OCI-LY7 (cell line): Measurements from ENCODE around the gene EP400. TPM values are rescaled to one million over a fixed set of nuclear protein-coding genes. Genes with fewer than 3 reads are reported as not detected.

Source experiments
- BruUV-seq: library from RNA; stranded (reverse); fragments of 400-500 nt; replicated peaks from 2 replicates; lab custom pipeline; 2021; lab: Mats Ljungman, UMichigan
- CTCF ChIA-PET: fragments of 300-600 bp; sonication (Branson Sonifier 250); formaldehyde crosslinking; loops from one replicate; lab custom pipeline; 2022; ENCODE audit warnings: antibody characterized with exemption; ENCODE audit not compliant: unreplicated experiment; lab: Charles Lee
- POLR2A ChIA-PET: fragments of 300-600 bp; sonication (Branson Sonifier 250); formaldehyde crosslinking; loops from one replicate; lab custom pipeline; 2022; ENCODE audit warnings: antibody characterized with exemption; lab: Charles Lee
- DNase-seq: peaks from one replicate; pipeline ENCODE4 v3.0.0-alpha.2; 2015; ENCODE audit warnings: low spot score
- H2AFZ ChIP-seq: fragments of 200-600 bp; sonication (generic), shearing (Covaris generic); 2 replicates; pipeline ENCODE4 v1.6.1; 2014; ENCODE audit warnings: mild to moderate bottlenecking, antibody characterized with exemption, low read length, moderate library complexity
- H3K27ac ChIP-seq: fragments of 200-600 bp; sonication (generic); 2 replicates; pipeline ENCODE4 v1.5.1; 2014; ENCODE audit warnings: mixed run types, low read depth, mild to moderate bottlenecking, moderate library complexity, low read length, inconsistent platforms; ENCODE audit not compliant: poor library complexity, severe bottlenecking
- H3K36me3 ChIP-seq: fragments of 200-600 bp; sonication (generic); 2 replicates; pipeline ENCODE4 v1.6.1; 2014; ENCODE audit warnings: mild to moderate bottlenecking, antibody characterized with exemption, low read length, moderate library complexity, mixed read lengths; ENCODE audit not compliant: insufficient read depth
- H3K4me1 ChIP-seq: fragments of 200-600 bp; sonication (generic); 2 replicates; pipeline ENCODE4 v1.5.1; 2014; ENCODE audit warnings: mild to moderate bottlenecking, low read length; ENCODE audit not compliant: insufficient read depth, poor library complexity, severe bottlenecking
- H3K4me2 ChIP-seq: fragments of 200-600 bp; sonication (generic); 2 replicates; pipeline ENCODE4 v1.6.1; 2014; ENCODE audit warnings: mild to moderate bottlenecking, low read length
- H3K4me3 ChIP-seq: fragments of 200-600 bp; sonication (generic); 2 replicates; pipeline ENCODE4 v1.5.1; 2014; ENCODE audit warnings: mild to moderate bottlenecking, low read depth, low read length; ENCODE audit not compliant: poor library complexity, severe bottlenecking
- H3K79me2 ChIP-seq: fragments of 200-600 bp; sonication (generic); 2 replicates; pipeline ENCODE4 v1.6.1; 2016; ENCODE audit warnings: low read depth, mild to moderate bottlenecking, low read length, moderate library complexity, mixed read lengths; ENCODE audit not compliant: insufficient read depth
- H3K9me2 ChIP-seq: fragments of 200-600 bp; sonication (generic); 2 replicates; pipeline ENCODE4 v1.6.1; 2016; ENCODE audit warnings: mild to moderate bottlenecking, low read length, mixed read lengths; ENCODE audit not compliant: insufficient read depth
- H3K9me3 ChIP-seq: fragments of 200-600 bp; sonication (generic); 2 replicates; pipeline ENCODE4 v1.6.1; 2014; ENCODE audit warnings: mild to moderate bottlenecking, mixed run types, low read length, mixed read lengths
- H4K20me1 ChIP-seq: fragments of 200-600 bp; sonication (generic); 2 replicates; pipeline ENCODE4 v1.6.1; 2014; ENCODE audit warnings: mild to moderate bottlenecking, antibody characterized with exemption, low read length, moderate library complexity, mixed read lengths; ENCODE audit not compliant: insufficient read depth
- CTCF ChIP-seq: fragments of 200-600 bp; sonication (generic); conservative IDR thresholded peaks from 2 replicates; pipeline ENCODE4 v1.5.1; 2014; ENCODE audit warnings: mild to moderate bottlenecking, antibody characterized with exemption, low read length, moderate library complexity, mixed read lengths
- EZH2phosphoT487 ChIP-seq: fragments of 200-600 bp; sonication (generic); IDR thresholded peaks from 2 replicates; pipeline ENCODE4 v1.6.1; 2018; ENCODE audit warnings: low read depth, borderline replicate concordance, mild to moderate bottlenecking, mixed run types, antibody characterized with exemption, low read length, moderate library complexity, mixed read lengths
- intact Hi-C: fragments of 100-400 bp; cut with micrococcal nuclease; formaldehyde crosslinking; loops from one replicate; pipeline ENCODE4 v1.10.0; 2022; ENCODE audit not compliant: unreplicated experiment
- total RNA-seq, 2 experiments: library from RNA; depleted of rRNA in 1 of 2; stranded (reverse); fragments of >200 nt in 1 of 2; shearing (Covaris generic) in 1 of 2; gene quantifications; 2 replicates each; pipeline ENCODE4 v1.2.3, GENCODE V29; 2014 to 2022

Gene EP400
- total RNA-seq, 2 experiments from 2014 or later = 20.7 to 56.2 TPM

DNA sequence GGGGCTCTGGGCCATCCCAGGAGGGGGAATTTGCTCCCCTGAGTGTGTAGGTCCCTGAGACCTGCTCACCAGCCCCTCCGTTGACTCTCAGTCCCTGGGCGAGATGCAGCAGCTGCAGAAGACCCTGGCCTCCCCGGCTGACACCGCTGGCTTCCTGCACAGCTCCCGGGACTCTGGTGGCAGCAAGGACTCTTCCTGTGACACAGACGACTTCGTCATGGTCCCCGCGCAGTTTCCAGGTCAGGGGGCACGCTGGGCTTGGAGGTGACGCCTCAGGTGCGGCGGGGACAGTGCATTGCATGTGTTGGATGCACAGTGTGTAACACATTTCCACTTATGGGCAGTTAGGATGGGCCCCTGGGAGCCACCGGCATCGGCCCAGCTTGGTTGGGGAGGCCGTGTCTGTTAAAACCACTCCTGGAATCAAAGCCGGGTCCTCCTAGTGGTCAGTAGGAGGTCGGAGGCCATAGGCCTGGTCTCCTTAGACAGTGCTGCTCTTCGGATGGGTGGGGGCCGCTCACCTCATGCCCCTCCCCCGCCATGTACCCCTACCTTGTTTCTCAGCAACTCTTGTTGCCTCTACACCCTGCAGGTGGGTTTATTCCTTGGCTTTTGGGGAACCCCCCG is 37.8 kb upstream of the EP400 start:
- H2AFZ ChIP-seq = no peak overlapping the region
- CTCF ChIA-PET = no interaction called here
- no peaks in the 10 kb centered on the region for H3K9me2 ChIP-seq
- H3K27ac ChIP-seq = no peak overlapping the region
- BruUV-seq = no TSS peak
- POLR2A ChIA-PET = no interaction called here
- H3K4me3 ChIP-seq = no peak overlapping the region
- H3K79me2 ChIP-seq = no peaks in the 10 kb centered on the region
- no peak overlapping the region for H3K4me2 ChIP-seq
- no peaks in the 10 kb centered on the region for H3K36me3 ChIP-seq
- no peaks in the 10 kb centered on the region for H3K4me1 ChIP-seq
- H3K9me3 ChIP-seq = no peaks in the 10 kb centered on the region
- TF ChIP-seq CTCF = no peak
- TF ChIP-seq EZH2phosphoT487 = no peak
- H4K20me1 ChIP-seq = no peaks in the 10 kb centered on the region
- intact Hi-C loops = no loop called here
- no peak for DNase-seq

DNA sequence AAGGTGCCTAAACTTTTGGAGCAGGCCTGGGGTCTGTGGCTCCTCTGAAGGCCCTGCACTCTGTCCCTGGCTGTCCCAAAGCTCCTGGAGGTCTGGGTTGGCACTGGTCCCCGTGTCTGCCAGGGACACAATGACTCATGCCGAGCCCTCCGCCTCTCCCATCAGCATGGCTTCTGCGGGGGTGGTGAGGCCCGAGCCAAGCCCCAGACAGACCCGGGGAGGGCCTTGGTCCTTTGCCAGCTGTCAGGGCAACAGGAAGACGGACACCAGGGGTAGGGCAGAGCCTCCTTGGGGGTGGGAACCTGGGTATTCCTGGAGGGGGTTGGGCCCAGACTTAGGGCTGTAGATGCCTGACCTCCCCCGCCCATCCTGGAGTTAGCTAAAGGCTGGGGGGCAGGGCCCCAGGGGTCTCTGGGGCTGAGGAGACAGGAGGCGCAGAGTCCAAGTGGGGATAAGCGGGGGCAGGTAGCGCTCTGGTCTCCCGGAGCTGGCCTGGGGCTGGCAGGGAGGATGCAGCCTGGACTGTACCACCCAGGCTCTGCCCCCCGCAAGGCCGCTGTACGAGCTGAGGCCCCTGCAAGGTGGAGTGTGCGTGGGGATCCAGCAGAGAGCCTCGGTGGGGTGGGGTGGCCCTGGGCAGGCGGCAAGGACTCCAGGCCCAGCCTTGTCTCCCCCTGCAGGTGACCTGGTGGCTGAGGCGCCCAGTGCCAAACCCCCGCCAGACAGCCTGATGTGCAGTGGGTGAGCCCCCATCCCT is 37.0 kb upstream of the EP400 start:
- no peak for DNase-seq
- H3K4me2 ChIP-seq = no peak overlapping the region
- no peaks in the 10 kb centered on the region for H3K4me1 ChIP-seq
- H2AFZ ChIP-seq = no peak overlapping the region
- H3K9me2 ChIP-seq = no peaks in the 10 kb centered on the region
- TF ChIP-seq EZH2phosphoT487 = no peak
- no peak for TF ChIP-seq CTCF
- H3K36me3 ChIP-seq = no peaks in the 10 kb centered on the region
- H3K27ac ChIP-seq = no peak overlapping the region
- H3K9me3 ChIP-seq = no peaks in the 10 kb centered on the region
- CTCF ChIA-PET = no interaction called here
- no TSS peak for BruUV-seq
- H4K20me1 ChIP-seq = no peaks in the 10 kb centered on the region
- H3K4me3 ChIP-seq = no peak overlapping the region
- intact Hi-C loops = no loop called here
- H3K79me2 ChIP-seq = no peaks in the 10 kb centered on the region
- POLR2A ChIA-PET = no interaction called here

DNA sequence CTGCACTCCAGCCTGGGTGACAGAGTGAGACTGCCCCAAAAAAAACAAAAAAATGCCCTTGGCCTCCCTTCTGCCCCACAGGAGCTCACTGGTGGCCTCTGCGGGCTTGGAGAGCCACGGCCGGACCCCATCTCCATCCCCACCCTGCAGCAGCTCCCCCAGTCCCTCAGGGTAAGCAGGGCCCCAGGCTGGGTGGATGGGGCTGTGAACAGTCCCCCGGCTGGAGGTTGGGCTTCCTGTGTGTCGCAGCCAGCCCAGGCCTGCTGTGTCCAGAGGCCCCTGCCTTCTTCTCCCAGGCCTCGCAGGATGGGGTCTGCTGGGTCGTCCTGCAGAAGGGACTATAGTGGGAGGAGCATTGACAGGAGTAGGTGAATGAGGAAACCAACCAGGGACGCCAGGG is 36.1 kb upstream of the EP400 start:
- TF ChIP-seq EZH2phosphoT487 (no peak), CTCF (no peak)
- Histone ChIP-seq H3K36me3 (no peaks in the 10 kb centered on the region), H4K20me1 (no peaks in the 10 kb centered on the region), H3K9me2 (no peaks in the 10 kb centered on the region), H3K9me3 (no peaks in the 10 kb centered on the region), H3K4me2 (no peak overlapping the region), H2AFZ (no peak overlapping the region), H3K4me1 (no peaks in the 10 kb centered on the region), H3K27ac (no peak overlapping the region), H3K4me3 (no peak overlapping the region), H3K79me2 (no peaks in the 10 kb centered on the region)
- intact Hi-C loops = no loop called here
- DNase-seq = no peak
- no TSS peak for BruUV-seq
- ChIA-PET POLR2A (no interaction called here), CTCF (no interaction called here)
